HepG2 (cell line): ENCODE results near the gene PCOLCE2. TPM values are rescaled to one million over a fixed set of nuclear protein-coding genes. Genes with fewer than 3 reads are reported as not detected.

ENCODE experiments used
- ARID2 ChIP-seq: sonication (generic); formaldehyde crosslinking; IDR thresholded peaks from 2 replicates; pipeline ENCODE4 v1.8.1; 2022; ENCODE audit warnings: mild to moderate bottlenecking, missing genetic modification reagents, borderline replicate concordance
- ATF5 ChIP-seq: sonication (generic); formaldehyde crosslinking; IDR thresholded peaks from 2 replicates; pipeline ENCODE4 v1.4.0; 2020; ENCODE audit warnings: mild to moderate bottlenecking, low read depth, missing genetic modification reagents
- BHLHE40 ChIP-seq: IDR thresholded peaks from 2 replicates; pipeline ENCODE4 v1.6.1; 2011; ENCODE audit warnings: low read length, improper control_type of control experiment
- CC2D1A ChIP-seq: sonication (generic); formaldehyde crosslinking; IDR thresholded peaks from 2 replicates; pipeline ENCODE4 v1.8.1; 2023; ENCODE audit warnings: mild to moderate bottlenecking, missing genetic modification reagents
- DNMT1 ChIP-seq: sonication (generic); formaldehyde crosslinking; IDR thresholded peaks from 2 replicates; pipeline ENCODE4 v1.5.1; 2020; ENCODE audit warnings: mild to moderate bottlenecking, missing genetic modification reagents
- EZH2 ChIP-seq: conservative IDR thresholded peaks from 2 replicates; pipeline ENCODE4 v1.6.1; 2012; ENCODE audit warnings: mild to moderate bottlenecking, low read depth, low read length, moderate library complexity
- FOXA1 ChIP-seq, 2 experiments: fragments of 450-650 bp in 1 of 2; sonication (generic) in 1 of 2; formaldehyde crosslinking in 1 of 2; IDR thresholded peaks; 2 replicates each; pipeline versions ENCODE4 v1.4.0 to v1.6.1; 2016 to 2020; ENCODE audit warnings: missing genetic modification reagents in 1 of 2
- HNRNPL ChIP-seq: fragments of 200-400 bp; formaldehyde crosslinking; IDR thresholded peaks from 2 replicates; pipeline ENCODE4 v1.6.1; 2017; ENCODE audit warnings: mild to moderate bottlenecking, low read depth, low read length
- IKZF1 ChIP-seq: fragments of 450-650 bp; IDR thresholded peaks from 2 replicates; pipeline ENCODE4 v1.7.1; 2016
- MATR3 ChIP-seq: sonication (generic); formaldehyde crosslinking; IDR thresholded peaks from 2 replicates; pipeline ENCODE4 v1.4.0; 2020; ENCODE audit warnings: missing genetic modification reagents
- NFKB2 ChIP-seq: sonication (generic); formaldehyde crosslinking; IDR thresholded peaks from 2 replicates; pipeline ENCODE4 v1.4.0; 2020; ENCODE audit warnings: missing genetic modification reagents, borderline replicate concordance
- SALL2 ChIP-seq: sonication (generic); formaldehyde crosslinking; IDR thresholded peaks from 2 replicates; pipeline ENCODE4 v1.8.1; 2023; ENCODE audit warnings: mild to moderate bottlenecking, missing genetic modification reagents, inconsistent platforms
- SETDB1 ChIP-seq: sonication (generic); formaldehyde crosslinking; IDR thresholded peaks from 2 replicates; pipeline ENCODE4 v1.5.1; 2020; ENCODE audit warnings: missing genetic modification reagents, mild to moderate bottlenecking, borderline replicate concordance
- SKIL ChIP-seq: sonication (generic); formaldehyde crosslinking; IDR thresholded peaks from 2 replicates; pipeline ENCODE4 v1.8.0; 2022; ENCODE audit warnings: missing genetic modification reagents, mild to moderate bottlenecking, moderate library complexity, borderline replicate concordance
- SSRP1 ChIP-seq: IDR thresholded peaks from 2 replicates; pipeline ENCODE4 v1.6.1; 2016; ENCODE audit warnings: control low read depth
- TEAD2 ChIP-seq: sonication (generic); formaldehyde crosslinking; IDR thresholded peaks from 2 replicates; pipeline ENCODE4 v1.9.0; 2021; ENCODE audit warnings: missing genetic modification reagents
- XBP1 ChIP-seq: sonication (generic); formaldehyde crosslinking; IDR thresholded peaks from 2 replicates; pipeline ENCODE4 v1.5.0; 2020; ENCODE audit warnings: missing genetic modification reagents
- ZBTB7B ChIP-seq: sonication (generic); formaldehyde crosslinking; IDR thresholded peaks from 2 replicates; pipeline ENCODE4 v1.4.0; 2020; ENCODE audit warnings: missing genetic modification reagents
- ZFAT ChIP-seq: sonication (generic); formaldehyde crosslinking; conservative IDR thresholded peaks from 2 replicates; pipeline ENCODE4 v1.8.1; 2023; ENCODE audit warnings: missing genetic modification reagents, inconsistent platforms
- ZNF143 ChIP-seq: sonication (generic); formaldehyde crosslinking; IDR thresholded peaks from 2 replicates; pipeline ENCODE4 v1.4.0; 2020; ENCODE audit warnings: missing genetic modification reagents
- ZNF260 ChIP-seq: sonication (generic); formaldehyde crosslinking; IDR thresholded peaks from 2 replicates; pipeline ENCODE4 v1.4.0; 2020; ENCODE audit warnings: missing genetic modification reagents, low read depth, mild to moderate bottlenecking, borderline replicate concordance
- ZNF552 ChIP-seq: sonication (generic); formaldehyde crosslinking; IDR thresholded peaks from 2 replicates; pipeline ENCODE4 v1.9.0; 2022; ENCODE audit warnings: missing genetic modification reagents, mild to moderate bottlenecking, borderline replicate concordance
- ZNF614 ChIP-seq: IDR thresholded peaks from 2 replicates; pipeline ENCODE4 v1.6.1; 2018; ENCODE audit warnings: missing biosample characterization, missing genetic modification reagents, inconsistent platforms, borderline replicate concordance
- ZNF652 ChIP-seq: IDR thresholded peaks from 2 replicates; pipeline ENCODE4 v1.6.1; 2016; ENCODE audit warnings: low read depth, borderline replicate concordance
- ZNF660 ChIP-seq: sonication (generic); formaldehyde crosslinking; IDR thresholded peaks from 2 replicates; pipeline ENCODE4 v1.5.1; 2020; ENCODE audit warnings: mild to moderate bottlenecking, low read depth, missing genetic modification reagents, borderline replicate concordance
- ZNF672 ChIP-seq: sonication (generic); formaldehyde crosslinking; IDR thresholded peaks from 2 replicates; pipeline ENCODE4 v1.8.1; 2022; ENCODE audit warnings: missing genetic modification reagents
- ZNF678 ChIP-seq: sonication (generic); formaldehyde crosslinking; IDR thresholded peaks from 2 replicates; pipeline ENCODE4 v1.4.0; 2020; ENCODE audit warnings: mild to moderate bottlenecking, missing genetic modification reagents
- ZNF691 ChIP-seq: sonication (generic); formaldehyde crosslinking; IDR thresholded peaks from 2 replicates; pipeline ENCODE4 v1.4.0; 2020; ENCODE audit warnings: missing genetic modification reagents, low read depth, mild to moderate bottlenecking, borderline replicate concordance
- ZNF790 ChIP-seq: sonication (generic); formaldehyde crosslinking; IDR thresholded peaks from 2 replicates; pipeline ENCODE4 v1.8.0; 2022; ENCODE audit warnings: missing genetic modification reagents, mild to moderate bottlenecking, borderline replicate concordance
- ZNF878 ChIP-seq: sonication (generic); formaldehyde crosslinking; IDR thresholded peaks from 2 replicates; pipeline ENCODE4 v1.8.1; 2023; ENCODE audit warnings: mild to moderate bottlenecking, missing genetic modification reagents, moderate library complexity
- polyA plus RNA-seq, 8 experiments: library from polyadenylated mRNA; depleted of rRNA in 3 of 8; stranded (reverse) in 7 of 8; unstranded in 1 of 8; fragments of >200 nt; fragmentation: Illumina TruSeq in 4 of 8; extraction: Trizol in 4 of 8; gene quantifications; 2 replicates each; pipeline versions ENCODE4 v1.2.1 to v1.2.3, GENCODE V29; 2011 to 2016; ENCODE audit warnings: low read depth in 4 of 8, missing spikeins in 1 of 8, mixed read lengths in 1 of 8; ENCODE audit not compliant: insufficient read depth in 1 of 8
- total RNA-seq, 5 experiments: library from RNA; depleted of rRNA; stranded (reverse); fragments of >200 nt; fragmentation: Illumina TruSeq; extraction: Trizol; gene quantifications; 2 replicates each; pipeline ENCODE4 v1.2.3, GENCODE V29; 2016; ENCODE audit warnings: low read depth in 1 of 5

Gene PCOLCE2
- total and polyA plus RNA-seq, 2 of the 13 experiments (the other 11 are each of a cell fraction or from before 2014, with no cell fraction given) = 0.71 to 2.0 TPM

- TF ChIP-seq MATR3 = no peak
- TF ChIP-seq XBP1 (CRISPR knock-in tag) = no peak; the same call in 1 of the 2 replicates
- TF ChIP-seq EZH2 = no peak
- no peak for TF ChIP-seq ZNF652
- no peak for TF ChIP-seq FOXA1 (IDR thresholded peaks at IDR 0.05)
- TF ChIP-seq FOXA1 (CRISPR knock-in tag; IDR thresholded peaks at IDR 0.05) = no peak
- TF ChIP-seq ARID2 (CRISPR knock-in tag) = no peak
- no peak for TF ChIP-seq ZNF614 (CRISPR knock-in tag)
- TF ChIP-seq NFKB2 (CRISPR knock-in tag) = peak; percentile 94
- TF ChIP-seq ZNF672 (CRISPR knock-in tag) = no peak
- no peak for TF ChIP-seq IKZF1
- no peak for TF ChIP-seq ZNF260 (CRISPR knock-in tag)
- no peak for TF ChIP-seq ATF5 (CRISPR knock-in tag)
- TF ChIP-seq ZBTB7B (CRISPR knock-in tag) = peak; percentile 43; the same call in 1 of the 2 replicates
- peak; percentile 25; the same call in 1 of the 2 replicates for TF ChIP-seq ZNF790 (CRISPR knock-in tag)
- TF ChIP-seq SETDB1 (CRISPR knock-in tag) = no peak
- no peak for TF ChIP-seq ZNF143 (CRISPR knock-in tag)
- TF ChIP-seq ZNF660 = no peak
- no peak for TF ChIP-seq BHLHE40
- TF ChIP-seq ZNF552 (CRISPR knock-in tag) = peak; percentile 66; the same call in 1 of the 2 replicates
- TF ChIP-seq ZNF691 (CRISPR knock-in tag) = no peak
- no peak for TF ChIP-seq ZNF878 (CRISPR knock-in tag)
- TF ChIP-seq TEAD2 (CRISPR knock-in tag) = no peak
- TF ChIP-seq DNMT1 = no peak
- 0 out of 2 replicates have a peak, but pooled peaks have one; percentile 13 for TF ChIP-seq HNRNPL
- no peak for TF ChIP-seq ZNF678 (CRISPR knock-in tag)
- TF ChIP-seq SKIL (CRISPR knock-in tag) = no peak
- TF ChIP-seq SALL2 (CRISPR knock-in tag) = 0 out of 2 replicates have a peak, but pooled peaks have one; percentile 24
- no peak for TF ChIP-seq ZFAT (CRISPR knock-in tag)
- no peak for TF ChIP-seq CC2D1A (CRISPR knock-in tag)
- TF ChIP-seq SSRP1 (CRISPR knock-in tag) = no peak
These were observed at the start of gene PCOLCE2 (continued) for GRCh38 chr3:142888481-142889211.
